Measurements from ENCODE around the gene CLSTN2. TPM values are rescaled to one million over a fixed set of nuclear protein-coding genes. Genes with fewer than 3 reads are reported as not detected.

CLSTN2 gene
- polyA plus RNA-seq, 3 donors, result not detected

- H3K4me1 Mint-ChIP-seq, result no peaks in the 10 kb centered on the region
- DNase-seq, result no peak
- no peak for TF ChIP-seq CTCF (IDR thresholded peaks at IDR 0.05)
- Histone ChIP-seq H3K27me3 (ENCODE audit: control insufficient read depth in 2 of 2, insufficient read depth in 2 of 2, low read length in 2 of 2) (no peaks in the 10 kb centered on the region), H3K9me3 (replicated peaks in 1 of 2; ENCODE audit: control insufficient read depth in 1 of 2, insufficient read depth in 1 of 2, low read length in 2 of 2) (peaks cover 3 to 11% of the 10 kb centered on the region in 2 donors), H3K79me2 (ENCODE audit: insufficient read depth, low read length) (no peaks in the 10 kb centered on the region), H4K20me1 (ENCODE audit: insufficient read depth, low read length) (no peaks in the 10 kb centered on the region), H3K4me3 (replicated peaks in 1 of 3; ENCODE audit: low read depth in 2 of 3, low read length in 3 of 3) (no peak overlapping the region), H3K36me3 (replicated peaks in 1 of 2; ENCODE audit: control insufficient read depth in 1 of 2, insufficient read depth in 2 of 2, low read length in 2 of 2) (no peaks in the 10 kb centered on the region), H3K4me2 (replicated peaks; ENCODE audit: extremely low read depth, low read length, poor library complexity, severe bottlenecking) (no peak overlapping the region), H3K9ac (ENCODE audit: insufficient read depth, low read length, poor library complexity, severe bottlenecking) (no peak overlapping the region), H2AFZ (ENCODE audit: insufficient read depth, low read depth, low read length, poor library complexity, severe bottlenecking) (no peak overlapping the region), H3K27ac (ENCODE audit: low read depth in 1 of 2, low read length in 2 of 2) (no peak overlapping the region), H3K4me1 (ENCODE audit: control insufficient read depth in 1 of 2, insufficient read depth in 2 of 2, low read length in 2 of 2) (no peaks in the 10 kb centered on the region)
- no peaks in the 10 kb centered on the region for H3K27me3 Mint-ChIP-seq (ENCODE audit: low read depth in 3 of 3)
- intact Hi-C loops (cut with micrococcal nuclease), result no loop called here
- no peaks in the 10 kb centered on the region for H3K36me3 Mint-ChIP-seq
- H3K27ac Mint-ChIP-seq, result no peak overlapping the region
- peaks cover 1 to 18% (median 8%) of the 10 kb centered on the region in 7 donors for H3K9me3 Mint-ChIP-seq
- no peak overlapping the region for H3K4me3 Mint-ChIP-seq
- 92% methylated on average over 6 of the region's 8 CpGs for WGBS (ENCODE audit: insufficient coverage)
These were observed 408.5 kb downstream of the CLSTN2 start for GRCh38 chr3:140343211-140344081.

GRCh38 chr3:140344082-140344454, 409.1 kb downstream of the CLSTN2 start:
- DNase-seq, result no peak
- Histone ChIP-seq H3K9ac (ENCODE audit: insufficient read depth, low read length, poor library complexity, severe bottlenecking) (no peak overlapping the region), H3K4me3 (replicated peaks in 1 of 3; ENCODE audit: low read depth in 2 of 3, low read length in 3 of 3) (no peak overlapping the region), H2AFZ (ENCODE audit: insufficient read depth, low read depth, low read length, poor library complexity, severe bottlenecking) (no peak overlapping the region), H3K4me2 (replicated peaks; ENCODE audit: extremely low read depth, low read length, poor library complexity, severe bottlenecking) (no peak overlapping the region), H3K27ac (ENCODE audit: low read depth in 1 of 2, low read length in 2 of 2) (no peak overlapping the region), H3K36me3 (replicated peaks in 1 of 2; ENCODE audit: control insufficient read depth in 1 of 2, insufficient read depth in 2 of 2, low read length in 2 of 2) (no peaks in the 10 kb centered on the region), H3K27me3 (ENCODE audit: control insufficient read depth in 2 of 2, insufficient read depth in 2 of 2, low read length in 2 of 2) (no peaks in the 10 kb centered on the region), H3K4me1 (ENCODE audit: control insufficient read depth in 1 of 2, insufficient read depth in 2 of 2, low read length in 2 of 2) (no peaks in the 10 kb centered on the region), H4K20me1 (ENCODE audit: insufficient read depth, low read length) (no peaks in the 10 kb centered on the region), H3K79me2 (ENCODE audit: insufficient read depth, low read length) (no peaks in the 10 kb centered on the region), H3K9me3 (replicated peaks in 1 of 2; ENCODE audit: control insufficient read depth in 1 of 2, insufficient read depth in 1 of 2, low read length in 2 of 2) (peaks cover 10 to 18% of the 10 kb centered on the region in 2 donors)
- Mint-ChIP-seq H3K36me3 (no peaks in the 10 kb centered on the region), H3K4me3 (no peak overlapping the region), H3K4me1 (no peaks in the 10 kb centered on the region), H3K27me3 (ENCODE audit: low read depth in 3 of 3) (no peaks in the 10 kb centered on the region), H3K9me3 (peaks cover 6 to 21% (median 14%) of the 10 kb centered on the region in 7 donors), H3K27ac (no peak overlapping the region)
- 93% methylated on average over 3 of the region's 5 CpGs for WGBS (ENCODE audit: insufficient coverage)
- intact Hi-C loops (cut with micrococcal nuclease), result no loop called here
- TF ChIP-seq CTCF (IDR thresholded peaks at IDR 0.05), result no peak
